Activated CD4-positive, CD25-positive, alpha-beta regulatory T cell (primary cell): ENCODE measurements around the gene EAF1.
A peak's percentile ranks its signal among the peaks of the same experiment; 100 is the strongest.
"Not testable (repeated sequence)": the region's sequence is repeated elsewhere in the genome, so short reads cannot be mapped to it uniquely, and the experiment has no call there.

Source experiments
- DNase-seq, 4 experiments: peaks; one replicate each; lab custom pipeline; 2025; lab: John Stamatoyannopoulos, UW

EAF1 gene

DNA sequence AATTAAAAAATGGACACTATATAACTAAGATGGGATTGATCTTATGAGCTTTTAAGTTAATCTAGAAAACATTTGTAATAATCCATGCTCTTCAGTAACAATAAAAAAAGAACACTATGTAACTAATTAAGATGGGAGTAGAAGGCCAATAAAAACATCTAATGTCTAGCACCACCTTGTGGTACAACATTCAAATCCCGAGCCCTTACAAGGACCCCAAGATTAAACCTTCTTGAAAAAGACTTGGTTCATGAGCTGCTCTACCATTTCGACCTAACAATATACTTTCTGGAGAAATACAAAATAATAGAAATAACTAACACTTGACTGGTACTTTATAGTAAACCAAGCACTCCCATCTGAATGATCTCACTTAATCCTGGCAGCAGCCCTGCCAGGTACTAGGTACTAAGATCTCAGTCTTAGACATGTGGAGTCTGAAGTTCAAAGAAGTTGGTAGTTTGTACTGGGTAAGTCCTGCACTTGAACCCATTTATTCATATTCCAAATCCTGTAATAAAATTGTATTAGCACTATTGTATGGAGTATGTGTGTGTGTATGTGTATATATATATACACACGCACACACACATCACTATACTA lies 21.8 kb upstream of the EAF1 start:
- DNase-seq: peak in 1 of 4 experiments; percentile 4

DNA sequence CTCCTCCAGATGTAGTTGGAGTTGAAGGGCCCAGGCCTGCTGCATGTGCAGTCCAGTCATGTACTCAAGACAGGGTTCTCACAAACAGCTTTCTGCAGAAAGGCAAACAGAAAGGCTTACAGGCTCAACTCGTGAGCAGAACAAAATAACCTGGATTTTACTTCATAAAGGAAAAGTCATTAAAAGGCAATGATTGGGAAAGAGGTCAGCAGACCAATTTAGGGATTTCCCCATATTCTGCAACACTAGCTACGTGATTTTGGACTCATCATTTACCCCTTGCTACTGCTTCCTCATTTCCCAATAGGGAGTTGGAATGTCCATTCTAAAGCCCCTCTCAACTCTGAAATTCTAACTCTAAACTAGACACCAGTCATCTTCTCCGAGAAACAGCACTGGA lies 18.2 kb upstream of the EAF1 start:
- no peak for DNase-seq

DNA sequence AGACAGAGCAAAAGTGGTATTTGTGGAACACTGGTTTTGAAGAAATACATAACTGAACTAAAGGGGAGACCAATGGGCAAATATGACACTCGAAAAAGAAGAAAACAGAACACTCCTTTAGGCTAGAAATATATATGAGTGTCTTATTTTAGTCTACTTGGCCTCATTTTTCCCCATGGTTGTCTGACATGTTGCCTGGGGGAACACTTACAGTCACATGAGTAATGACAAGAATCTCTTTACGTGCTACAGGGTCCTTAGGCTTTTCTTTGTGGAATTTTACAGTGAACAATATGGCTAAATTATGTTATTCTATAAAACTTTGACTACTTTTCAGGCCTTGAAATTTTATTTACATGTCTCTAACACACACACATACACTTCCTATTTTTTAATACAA lies 17.6 kb upstream of the EAF1 start:
- no peak for DNase-seq

DNA sequence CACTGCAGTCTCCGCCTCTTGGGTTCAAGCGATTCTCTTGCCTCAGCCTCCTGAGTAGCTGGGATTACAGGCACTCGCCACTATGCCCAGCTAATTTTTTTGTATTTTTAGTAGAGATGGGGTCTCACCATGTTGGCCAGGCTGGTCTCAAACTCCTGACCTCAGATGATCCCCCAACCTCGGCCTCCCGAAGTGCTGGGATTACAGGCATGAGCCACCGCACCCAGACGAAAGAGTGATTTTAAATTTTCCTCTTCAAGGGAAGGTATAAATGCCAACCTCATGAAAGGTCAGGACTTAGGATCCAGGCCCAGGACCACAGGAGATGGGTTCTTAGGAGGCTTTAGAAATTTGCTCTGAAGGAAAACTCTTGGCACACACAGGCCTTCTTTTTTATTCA lies 16.4 kb upstream of the EAF1 start:
- DNase-seq: not testable (repeated sequence)

DNA sequence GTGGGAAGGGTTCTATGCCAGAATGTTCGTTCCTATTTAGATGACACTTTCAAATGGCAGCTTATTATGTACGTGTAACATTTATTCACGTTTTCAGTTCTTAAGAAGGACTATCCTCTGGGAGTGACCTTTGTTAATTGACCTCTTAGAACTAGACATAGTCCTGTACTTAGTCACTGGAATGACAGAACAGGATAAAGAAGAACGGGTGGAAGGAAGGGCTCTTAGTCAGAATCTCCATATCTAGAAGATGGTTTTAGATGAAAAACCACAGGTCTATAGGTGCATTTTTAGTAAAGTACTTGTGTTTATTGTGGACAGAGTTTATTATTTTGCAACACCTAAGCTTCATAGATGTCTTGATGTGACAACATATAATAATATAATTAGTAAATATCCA lies 6.5 kb upstream of the EAF1 start:
- no peak for DNase-seq

DNA sequence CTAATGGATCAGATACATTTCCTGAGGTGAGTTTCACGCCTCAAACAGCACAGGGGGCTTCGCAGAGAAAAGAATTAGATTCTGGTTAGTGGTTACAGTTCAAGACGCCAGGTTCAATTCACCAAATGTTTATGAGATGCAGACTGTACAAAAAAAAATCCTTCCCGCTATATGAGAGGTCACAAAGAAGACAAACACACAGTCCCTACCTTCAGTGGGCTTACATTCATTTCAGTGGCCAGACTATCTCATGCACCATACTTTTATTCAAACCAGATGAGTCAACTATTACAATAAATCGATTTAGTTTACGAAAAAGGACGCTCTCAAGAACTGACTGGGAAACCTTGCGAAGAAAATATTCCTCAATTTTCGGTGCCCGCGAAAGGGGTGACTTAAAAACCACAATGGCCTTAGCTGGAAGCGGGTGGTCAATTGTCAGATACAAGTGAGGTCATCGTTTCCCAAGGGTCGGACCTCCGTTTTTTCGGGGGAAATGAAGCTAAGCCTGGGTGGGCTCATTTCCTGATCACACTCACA lies 749 bp upstream of the EAF1 start:
- no peak for DNase-seq

DNA sequence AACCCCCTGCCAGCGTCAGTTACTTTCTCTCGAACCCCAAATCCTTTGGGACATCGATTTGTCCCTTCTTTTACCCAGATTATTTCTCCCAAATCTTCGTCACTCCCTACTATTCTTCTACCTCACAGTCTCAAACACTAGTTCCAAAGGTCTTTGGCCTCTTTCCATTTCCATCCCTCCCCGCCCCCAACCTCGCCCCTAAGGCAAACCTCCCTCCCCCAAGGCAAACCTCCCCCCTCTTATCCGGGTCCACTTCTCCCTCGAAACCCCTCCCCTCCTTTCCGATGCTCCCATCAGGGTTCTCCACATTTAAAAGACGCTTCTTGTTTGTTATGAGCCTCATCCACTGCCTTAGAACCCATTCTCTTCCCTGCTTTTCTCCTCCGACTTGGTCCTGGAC lies 583 bp downstream of the EAF1 start:
- DNase-seq: no peak

DNA sequence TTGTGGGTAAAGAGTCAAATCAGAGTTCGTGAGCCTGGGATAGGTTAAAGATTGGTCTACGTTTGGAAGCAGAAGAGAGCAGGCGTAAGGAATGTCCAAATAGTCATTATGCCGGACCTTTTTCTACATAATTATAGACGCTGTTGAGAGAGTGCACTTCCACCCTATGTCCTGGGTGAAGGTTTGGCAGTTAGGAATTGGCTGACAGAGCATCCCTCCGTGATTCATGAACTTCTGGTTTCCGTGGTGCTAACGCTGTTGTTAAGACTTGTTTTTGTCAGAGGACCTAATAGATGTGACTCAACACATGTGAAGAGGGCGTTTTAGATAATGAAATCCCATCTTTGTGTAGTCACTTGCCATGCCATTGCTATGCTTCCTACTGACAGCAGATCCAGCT lies 1.1 kb downstream of the EAF1 start:
- DNase-seq: no peak

DNA sequence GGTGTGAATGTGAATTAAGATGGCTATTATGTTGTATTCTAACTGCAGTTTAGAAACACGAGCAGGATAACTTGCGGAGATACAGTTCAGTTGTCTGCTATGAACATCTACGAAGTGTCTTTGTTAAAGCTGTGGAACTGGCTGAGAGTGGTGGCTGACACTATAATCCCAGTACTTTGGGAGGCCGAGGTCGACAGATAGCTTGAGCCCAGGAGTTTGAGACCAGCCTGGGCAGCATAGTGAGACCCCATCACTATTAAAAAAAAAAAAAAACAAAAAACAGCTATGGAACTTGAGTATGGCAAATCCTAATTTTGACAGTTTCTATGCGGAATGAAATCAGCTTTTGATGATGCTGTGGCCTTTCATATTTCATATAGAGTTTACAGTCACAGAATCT lies 1.7 kb downstream of the EAF1 start:
- no peak for DNase-seq

DNA sequence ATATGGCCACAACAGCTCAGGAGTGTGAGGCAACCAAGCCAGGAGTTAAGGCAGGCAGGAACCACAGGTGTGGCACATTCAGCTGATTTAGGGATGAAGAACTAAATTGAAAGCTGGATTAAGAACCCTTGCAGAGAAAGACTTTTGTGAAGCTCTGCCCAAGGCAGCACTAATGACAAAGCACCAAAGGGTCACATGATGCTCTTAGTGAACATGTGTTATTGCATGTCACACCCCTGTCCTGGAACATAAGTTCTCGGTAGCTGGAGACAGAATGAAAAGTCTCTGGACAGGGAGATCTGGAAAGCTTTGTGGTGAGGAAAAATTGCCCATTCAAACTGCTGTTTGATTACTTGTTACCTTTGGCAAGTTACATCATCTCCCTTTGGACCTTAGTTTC lies 3.2 kb downstream of the EAF1 start:
- DNase-seq: no peak

DNA sequence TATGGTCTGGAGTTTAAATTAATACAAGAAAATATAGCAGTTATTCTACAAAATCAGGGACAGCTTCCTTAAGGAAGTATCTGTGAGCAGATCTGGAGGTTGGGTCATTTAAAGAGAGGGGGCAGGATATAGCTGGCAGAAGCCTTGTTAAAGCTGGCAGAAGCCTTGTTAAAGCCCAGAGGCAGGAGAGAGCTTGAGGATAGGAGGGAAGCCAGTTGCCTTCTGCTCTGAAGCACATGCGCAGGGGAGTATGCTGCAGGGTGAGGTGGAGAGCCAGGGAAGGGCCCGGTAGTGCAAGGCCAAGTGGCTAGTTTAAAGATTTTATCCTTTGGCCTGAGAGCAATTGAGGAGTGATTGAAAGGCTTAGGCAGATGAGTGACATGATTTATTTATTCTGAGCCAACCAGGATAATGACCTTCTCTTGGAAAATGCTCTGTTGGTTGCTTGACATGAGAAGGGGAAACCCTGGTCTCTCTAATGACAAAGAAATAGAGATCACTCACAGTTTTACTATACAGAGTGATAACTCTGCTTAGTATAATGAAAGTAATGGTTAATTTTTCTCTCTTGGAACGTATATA lies 3.9 kb downstream of the EAF1 start:
- DNase-seq: no peak

DNA sequence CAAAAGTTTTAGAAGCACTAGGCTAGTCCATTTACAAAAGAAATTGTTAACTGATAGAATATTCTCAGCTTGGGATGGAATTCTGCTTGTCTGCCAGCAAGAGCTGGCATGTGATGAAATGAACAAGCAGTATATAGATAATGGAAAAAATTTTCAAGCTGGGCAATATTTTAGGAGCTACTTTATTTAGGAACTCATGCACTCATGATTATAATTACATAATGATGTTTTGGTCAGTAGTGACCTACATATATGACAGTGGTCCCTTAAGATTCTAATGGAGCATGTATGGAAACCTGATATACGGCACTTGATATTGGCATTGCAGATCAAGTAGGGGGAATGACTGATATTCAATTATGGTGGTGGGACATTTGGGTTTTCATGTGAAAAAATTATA lies 6.1 kb downstream of the EAF1 start:
- no peak for DNase-seq

DNA sequence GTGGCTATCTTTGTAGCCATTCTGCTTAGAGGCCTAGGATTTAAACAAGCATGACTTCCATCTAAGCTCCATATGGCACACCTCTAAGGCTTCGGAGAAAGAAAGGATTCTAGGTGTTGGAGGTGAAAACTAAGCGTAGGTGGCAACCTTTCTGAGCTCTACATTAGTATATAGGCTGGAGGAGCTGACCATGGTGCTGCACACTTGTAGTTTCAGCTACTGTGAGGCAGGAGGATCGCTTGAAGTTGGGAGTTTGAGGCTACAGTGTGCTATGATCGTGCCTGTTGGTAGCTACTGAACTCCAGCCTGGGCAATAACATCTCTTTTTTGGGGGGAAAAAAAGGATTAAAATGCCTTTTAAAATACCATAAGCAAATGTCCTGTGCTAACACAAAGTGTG lies 7.4 kb downstream of the EAF1 start:
- DNase-seq: no peak

DNA sequence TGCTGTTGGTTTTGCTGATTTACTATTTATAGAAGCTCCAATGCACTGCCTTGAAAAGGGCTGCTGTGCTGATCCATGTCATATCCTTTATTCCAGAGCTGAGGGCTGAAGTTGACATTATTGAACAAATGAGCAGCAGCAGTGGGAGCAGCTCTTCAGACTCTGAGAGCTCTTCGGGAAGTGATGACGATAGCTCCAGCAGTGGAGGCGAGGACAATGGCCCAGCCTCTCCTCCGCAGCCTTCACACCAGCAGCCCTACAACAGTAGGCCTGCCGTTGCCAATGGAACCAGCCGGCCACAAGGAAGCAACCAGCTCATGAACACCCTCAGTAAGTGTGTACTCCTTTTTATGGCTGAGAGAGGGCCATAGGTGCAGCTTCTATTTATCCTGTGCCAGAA lies 8.8 kb downstream of the EAF1 start:
- no peak for DNase-seq

DNA sequence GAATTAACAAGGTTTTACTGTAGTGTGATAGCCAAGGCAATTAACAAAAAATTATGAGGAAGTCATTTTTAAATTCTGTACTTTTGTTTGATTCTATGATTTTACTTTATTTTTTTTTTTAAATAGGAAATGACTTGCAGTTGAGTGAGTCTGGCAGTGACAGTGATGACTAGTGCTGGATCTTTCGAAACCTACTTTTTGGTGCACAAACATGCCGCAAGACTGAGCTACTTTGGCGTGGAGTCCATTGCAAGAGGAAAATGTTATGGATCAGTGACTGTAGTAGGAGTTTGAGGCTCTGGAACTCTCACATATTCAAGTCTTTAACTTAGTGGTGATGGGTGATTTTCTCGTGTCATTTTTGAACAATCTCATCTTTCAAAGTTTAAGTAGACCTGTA lies 11.6 kb downstream of the EAF1 start:
- no peak for DNase-seq

DNA sequence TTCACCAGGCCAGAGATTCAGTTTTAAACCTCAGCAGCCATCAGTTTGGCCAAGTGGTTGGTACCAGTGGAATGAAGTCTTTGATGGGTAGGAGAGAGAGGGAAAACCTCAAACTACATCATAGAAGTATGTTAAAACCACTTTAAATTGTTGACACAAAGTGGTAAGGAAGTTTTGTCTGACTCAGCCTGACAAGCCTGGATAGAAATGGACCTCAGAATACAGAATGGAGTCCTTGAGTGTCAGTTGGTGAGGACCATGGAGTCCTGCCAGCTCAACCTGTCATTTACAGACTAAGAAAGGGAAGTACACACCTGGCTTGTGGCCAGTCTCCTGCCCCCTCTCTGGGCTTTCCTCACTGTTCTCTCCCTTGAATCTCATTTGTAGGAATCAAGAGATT lies 12.1 kb downstream of the EAF1 start:
- no peak for DNase-seq

DNA sequence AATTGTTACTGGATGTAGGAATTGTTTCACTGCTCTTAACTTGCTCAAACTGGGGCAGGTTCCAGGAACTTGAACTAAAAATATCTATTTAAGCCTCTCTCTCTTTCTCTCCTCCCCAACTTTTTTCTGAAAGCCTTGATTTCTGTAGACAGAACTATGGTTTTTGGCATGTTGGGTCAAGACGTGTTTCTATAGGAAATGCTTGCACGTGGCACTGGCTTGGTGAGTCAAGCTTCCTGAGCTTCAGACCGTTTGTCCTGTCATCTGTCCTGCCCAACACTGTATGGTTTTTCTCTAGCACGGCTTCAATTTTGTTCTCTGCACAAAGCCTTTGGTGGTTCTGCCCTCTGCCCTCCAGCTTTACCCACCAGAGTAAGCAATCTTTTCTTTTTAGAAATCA lies 13.5 kb downstream of the EAF1 start:
- DNase-seq: no peak

DNA sequence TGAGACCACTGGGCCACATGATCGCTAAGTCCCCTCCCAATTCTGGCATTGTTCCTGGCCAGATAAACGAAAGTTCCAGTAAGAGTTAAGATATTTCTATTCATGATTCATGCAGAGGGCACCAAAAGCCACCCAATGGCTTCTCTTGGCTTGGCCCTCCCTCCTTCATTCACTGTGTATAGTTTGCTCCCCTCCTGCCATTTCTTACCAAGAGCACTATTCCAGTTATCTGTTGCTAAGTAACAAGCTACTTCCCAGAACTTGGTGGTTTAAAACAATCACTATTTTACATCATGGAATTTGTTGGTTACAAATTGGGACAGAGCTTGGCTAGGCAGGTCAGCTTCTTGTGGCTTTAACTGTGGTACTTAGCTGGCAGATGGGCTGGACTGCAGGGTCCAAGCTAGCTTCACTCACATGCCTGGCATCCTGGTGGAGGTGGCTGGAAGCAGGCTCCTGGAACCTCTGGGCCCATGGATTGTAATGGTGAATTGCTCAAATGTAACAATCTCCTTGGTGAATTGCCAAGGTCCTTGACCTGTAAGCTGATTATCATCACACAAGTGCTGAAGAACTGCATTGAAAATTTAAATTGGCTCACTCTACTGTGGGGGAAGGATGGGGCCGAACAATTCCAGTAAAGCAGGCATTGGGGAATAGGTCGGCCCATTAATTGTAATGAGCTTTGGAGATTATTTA lies 16.6 kb downstream of the EAF1 start:
- no peak for DNase-seq

DNA sequence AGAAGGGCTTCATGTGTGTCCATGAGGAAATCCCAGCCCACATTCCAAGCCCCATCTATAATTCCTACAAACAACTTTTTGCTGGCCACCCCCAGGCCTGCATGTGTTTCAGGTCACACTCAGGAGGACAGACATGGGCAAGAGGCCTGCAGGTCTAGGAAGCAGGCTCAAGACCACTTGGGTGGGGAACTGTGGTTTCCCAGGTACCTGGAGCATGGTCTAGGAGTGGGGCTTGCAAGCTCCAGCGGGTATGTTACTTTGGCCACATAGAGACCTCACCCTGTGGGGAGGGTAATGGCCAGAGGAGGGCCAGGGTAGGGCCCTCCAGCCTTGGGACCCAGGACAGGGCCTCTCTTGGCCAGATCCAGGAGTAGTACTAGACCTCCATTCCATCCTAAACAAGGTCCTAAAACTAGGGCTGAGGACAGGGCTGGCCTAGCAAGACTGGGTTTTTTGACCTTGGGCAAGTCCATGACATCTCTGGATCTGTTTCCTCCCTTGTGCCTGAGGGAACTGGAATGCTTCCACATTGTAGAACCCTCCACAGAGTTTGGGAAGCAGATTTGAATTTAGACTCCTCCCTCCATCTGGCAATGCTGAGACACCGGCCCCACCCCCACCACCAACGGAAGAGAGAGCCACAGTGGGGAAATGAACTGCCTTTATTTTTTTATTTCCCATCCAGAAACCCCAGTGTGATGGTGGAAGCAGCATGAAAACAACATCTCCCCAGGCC lies 22.3 kb downstream of the EAF1 start:
- no peak for DNase-seq

DNA sequence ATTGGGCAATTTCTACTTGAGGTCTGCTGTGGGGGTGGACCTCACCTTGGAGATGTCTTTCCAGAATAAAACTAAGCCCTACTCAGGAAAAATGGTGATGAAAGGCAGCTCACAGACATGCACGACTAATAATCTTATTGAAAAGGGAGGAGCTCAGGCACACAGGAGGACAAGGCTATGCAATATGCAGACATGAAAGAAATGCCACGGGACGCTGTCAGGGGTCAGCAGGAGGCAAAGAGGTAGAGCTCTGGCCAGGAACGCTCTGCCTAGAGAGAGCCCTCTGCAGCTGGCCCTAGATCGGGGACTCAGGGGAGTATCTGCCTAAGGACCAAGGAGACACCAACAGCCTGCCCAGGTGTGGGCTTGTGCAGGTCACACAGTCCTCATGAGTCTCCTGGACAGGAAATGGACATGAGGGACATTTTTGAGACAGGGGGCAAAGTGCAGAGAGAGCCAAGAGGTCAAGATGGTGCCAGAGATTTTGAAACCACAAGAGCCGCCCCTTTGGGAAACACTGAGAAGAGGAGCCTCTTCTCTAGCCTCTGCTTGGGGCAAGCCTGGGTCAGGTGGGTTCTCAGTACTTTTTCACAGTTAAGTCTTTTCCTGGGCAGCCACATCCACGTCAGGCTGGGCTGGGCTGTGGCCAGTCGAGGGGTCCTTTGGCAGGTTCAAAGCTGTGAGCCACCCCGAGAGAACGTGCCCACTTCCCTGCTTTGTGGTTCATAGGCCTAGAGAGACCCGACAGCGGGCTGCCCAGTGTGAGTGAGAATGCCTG lies 23.2 kb downstream of the EAF1 start:
- DNase-seq: no peak

DNA sequence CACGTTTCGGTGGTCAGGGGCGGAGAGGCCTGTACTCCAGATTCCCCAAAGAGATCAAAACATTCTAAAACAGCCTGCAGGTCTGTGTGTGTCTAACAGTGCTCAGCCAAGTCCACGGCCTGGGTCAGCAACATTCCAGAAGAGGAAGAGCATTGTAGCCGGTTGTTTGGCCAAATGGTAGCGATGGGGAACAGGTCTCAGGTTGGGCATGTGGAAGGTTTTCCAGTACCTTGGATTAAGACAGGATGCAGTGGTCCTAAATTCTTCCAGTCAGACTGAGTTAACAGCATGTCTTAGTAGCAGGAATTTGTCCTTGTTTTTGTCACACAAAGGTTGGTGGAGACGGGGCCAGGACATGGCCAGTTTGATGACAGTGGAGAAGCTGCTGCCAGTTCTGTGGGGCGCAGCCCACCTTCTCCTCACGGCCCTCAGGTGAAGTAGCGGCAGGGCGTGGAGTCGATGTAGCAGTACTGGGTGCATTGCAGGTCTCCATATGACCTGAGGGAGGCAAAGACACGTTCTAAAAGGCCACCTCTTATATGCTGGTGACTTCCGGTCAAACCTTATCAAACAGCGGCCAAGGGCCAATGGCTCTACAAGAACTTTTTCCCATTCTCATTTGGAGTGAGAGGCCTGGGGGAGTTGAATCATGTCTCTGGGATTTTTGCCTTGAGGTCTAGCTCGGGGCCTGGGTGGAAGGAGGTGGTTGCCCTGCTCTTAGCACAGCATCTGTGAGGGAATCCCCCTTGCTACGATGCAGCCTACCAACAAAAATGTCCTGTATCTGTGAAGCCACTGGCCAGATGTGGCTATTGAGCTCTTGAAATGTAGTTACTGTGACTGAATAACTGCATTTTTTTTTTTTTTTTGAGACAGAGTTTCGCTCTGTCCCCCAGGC lies 24.1 kb downstream of the EAF1 start:
- DNase-seq: no peak
